Muscle layer of colon (tissue), 2 donors: ENCODE data around the gene KRTAP5-1.

ENCODE experiments used
- H3K27ac ChIP-seq: one replicate; pipeline ENCODE4 v1.7.0; 2013; ENCODE audit warnings: low read depth, mild to moderate bottlenecking, low read length, moderate library complexity
- H3K27me3 ChIP-seq, 2 donors: one replicate each; pipeline ENCODE4 v1.7.0; 2013; ENCODE audit warnings: low read length in 2 of 2, mild to moderate bottlenecking in 2 of 2; ENCODE audit not compliant: insufficient read depth in 2 of 2, control insufficient read depth in 1 of 2
- H3K36me3 ChIP-seq: one replicate; pipeline ENCODE4 v1.7.0; 2013; ENCODE audit warnings: mild to moderate bottlenecking, low read length; ENCODE audit not compliant: insufficient read depth
- H3K4me1 ChIP-seq: one replicate; pipeline ENCODE4 v1.7.0; 2013; ENCODE audit warnings: mild to moderate bottlenecking, low read length; ENCODE audit not compliant: insufficient read depth
- H3K4me3 ChIP-seq, 2 donors: one replicate each; pipeline ENCODE4 v1.7.0; 2013; ENCODE audit warnings: low read length in 2 of 2, low read depth in 1 of 2, mild to moderate bottlenecking in 1 of 2, moderate library complexity in 1 of 2
- H3K9ac ChIP-seq: one replicate; pipeline ENCODE4 v1.7.0; 2013; ENCODE audit warnings: low read length
- H3K9me3 ChIP-seq: one replicate; pipeline ENCODE4 v1.7.0; 2013; ENCODE audit warnings: mild to moderate bottlenecking, low read length
- donor health status: abdominal sarcoma.
- donor health status: Adenocarcinoma of cecum.

The KRTAP5-1 gene

GRCh38 chr11:1546536-1547466 is 38.3 kb downstream of the KRTAP5-1 start:
- H3K27ac ChIP-seq = no peak overlapping the region

GRCh38 chr11:1546077-1546535 is 39.0 kb downstream of the KRTAP5-1 start:
- H3K4me1 ChIP-seq = peaks cover 17% of the 10 kb centered on the region
- no peak overlapping the region for H3K9ac ChIP-seq
- H3K4me3 ChIP-seq = no peak overlapping the region
- peaks cover 7 to 46% of the 10 kb centered on the region in 2 donors for H3K27me3 ChIP-seq
- no peak overlapping the region for H3K27ac ChIP-seq
- no peaks in the 10 kb centered on the region for H3K36me3 ChIP-seq
- H3K9me3 ChIP-seq = no peaks in the 10 kb centered on the region

More at GRCh38 chr11:1546536-1547466, 38.3 kb downstream of the KRTAP5-1 start:
- Histone ChIP-seq H3K27me3 (peaks cover 7 to 45% of the 10 kb centered on the region in 2 donors), H3K9ac (no peak overlapping the region), H3K4me1 (peaks cover 17% of the 10 kb centered on the region), H3K4me3 (peak overlapping the region in 1 of 2 donors; percentile 38), H3K36me3 (no peaks in the 10 kb centered on the region), H3K9me3 (no peaks in the 10 kb centered on the region)

- Histone ChIP-seq H3K27me3 (peaks cover 7 to 46% of the 10 kb centered on the region in 2 donors), H3K9me3 (no peaks in the 10 kb centered on the region), H3K9ac (no peak overlapping the region), H3K4me1 (peaks cover 17% of the 10 kb centered on the region), H3K36me3 (no peaks in the 10 kb centered on the region), H3K4me3 (no peak overlapping the region), H3K27ac (no peak overlapping the region)
These were observed 39.7 kb downstream of the KRTAP5-1 start for GRCh38 chr11:1545432-1545831.

GRCh38 chr11:1544536-1544935 is 40.5 kb downstream of the KRTAP5-1 start:
- no peak overlapping the region for H3K27ac ChIP-seq
- no peaks in the 10 kb centered on the region for H3K36me3 ChIP-seq
- no peaks in the 10 kb centered on the region for H3K9me3 ChIP-seq
- no peak overlapping the region for H3K9ac ChIP-seq
- peaks cover 7 to 46% of the 10 kb centered on the region in 2 donors for H3K27me3 ChIP-seq
- peaks cover 17% of the 10 kb centered on the region for H3K4me1 ChIP-seq
- no peak overlapping the region for H3K4me3 ChIP-seq

- Histone ChIP-seq H3K27ac (no peak overlapping the region), H3K27me3 (peaks cover 7 to 46% of the 10 kb centered on the region in 2 donors), H3K36me3 (no peaks in the 10 kb centered on the region), H3K9me3 (no peaks in the 10 kb centered on the region), H3K4me3 (no peak overlapping the region), H3K9ac (no peak overlapping the region), H3K4me1 (peaks cover 14% of the 10 kb centered on the region)
These were observed 41.3 kb downstream of the KRTAP5-1 start for GRCh38 chr11:1543606-1544263.

- Histone ChIP-seq H3K36me3 (no peaks in the 10 kb centered on the region), H3K9me3 (no peaks in the 10 kb centered on the region), H3K9ac (no peak overlapping the region), H3K27me3 (peaks cover 7 to 35% of the 10 kb centered on the region in 2 donors), H3K27ac (no peak overlapping the region), H3K4me1 (peaks cover under 1% of the 10 kb centered on the region), H3K4me3 (no peak overlapping the region)
These were observed 42.8 kb downstream of the KRTAP5-1 start for GRCh38 chr11:1542267-1542666.

GRCh38 chr11:1541474-1542204 is 43.4 kb downstream of the KRTAP5-1 start:
- H3K4me1 ChIP-seq = no peaks in the 10 kb centered on the region
- H3K9ac ChIP-seq = no peak overlapping the region
- no peak overlapping the region for H3K27ac ChIP-seq
- H3K36me3 ChIP-seq = no peaks in the 10 kb centered on the region
- peaks cover 7 to 29% of the 10 kb centered on the region in 2 donors for H3K27me3 ChIP-seq
- H3K9me3 ChIP-seq = no peaks in the 10 kb centered on the region
- H3K4me3 ChIP-seq = no peak overlapping the region

GRCh38 chr11:1540074-1540473 is 45.0 kb downstream of the KRTAP5-1 start:
- Histone ChIP-seq H3K27me3 (peaks cover 5 to 20% of the 10 kb centered on the region in 2 donors), H3K9me3 (no peaks in the 10 kb centered on the region), H3K9ac (no peak overlapping the region), H3K27ac (no peak overlapping the region), H3K36me3 (peaks cover 6% of the 10 kb centered on the region), H3K4me3 (no peak overlapping the region), H3K4me1 (peaks cover 4% of the 10 kb centered on the region)

GRCh38 chr11:1538153-1538552 is 46.9 kb downstream of the KRTAP5-1 start:
- Histone ChIP-seq H3K9me3 (no peaks in the 10 kb centered on the region), H3K4me1 (peaks cover 13% of the 10 kb centered on the region), H3K9ac (no peak overlapping the region), H3K27ac (no peak overlapping the region), H3K27me3 (peaks cover 0 to 8% of the 10 kb centered on the region in 2 donors), H3K4me3 (no peak overlapping the region), H3K36me3 (peaks cover 14% of the 10 kb centered on the region)

- H3K27ac ChIP-seq = no peak overlapping the region
- H3K4me1 ChIP-seq = peaks cover 32% of the 10 kb centered on the region
- no peak overlapping the region for H3K4me3 ChIP-seq
These were observed 48.8 kb downstream of the KRTAP5-1 start for GRCh38 chr11:1536065-1536843.

More at GRCh38 chr11:1536065-1536843, 48.8 kb downstream of the KRTAP5-1 start:
- Histone ChIP-seq H3K9ac (no peak overlapping the region), H3K36me3 (peaks cover 14% of the 10 kb centered on the region), H3K27me3 (no peaks in the 10 kb centered on the region), H3K9me3 (no peaks in the 10 kb centered on the region)
